SK-N-SH (cell line): ENCODE results near the gene PPP1R18. TPM values are rescaled to one million over a fixed set of nuclear protein-coding genes. Genes with fewer than 3 reads are reported as not detected.

Experiments used
- CTCF ChIA-PET: fragments of 300-600, 350-600 bp; formaldehyde crosslinking; extraction: SDS; loops from one replicate; lab custom pipeline; 2021; lab: Yijun Ruan, JAX
- POLR2A ChIA-PET: fragments of 350-600 bp; sonication (Branson Sonifier 250); formaldehyde crosslinking; extraction: SDS; loops from one replicate; lab custom pipeline; 2020; ENCODE audit warnings: antibody characterized with exemption, inconsistent platforms; lab: Yijun Ruan, JAX
- DNase-seq: peaks from one replicate; pipeline ENCODE4 v3.0.0; 2012
- H2AFZ ChIP-seq: fragments of 200-600 bp; sonication (generic); 2 replicates; pipeline ENCODE4 v1.8.1; 2016; ENCODE audit warnings: antibody characterized with exemption, mild to moderate bottlenecking, low read depth
- H3F3A ChIP-seq: fragments of 200-600 bp; sonication (generic); replicated peaks from 2 replicates; pipeline ENCODE3; 2016; ENCODE audit warnings: antibody characterized with exemption, mild to moderate bottlenecking; ENCODE audit not compliant: insufficient read depth
- H3K27ac ChIP-seq, 2 experiments: fragments of 200-500 bp in 1 of 2; fragments of 200-600 bp in 1 of 2; sonication (Bioruptor generic) in 1 of 2; sonication (generic), shearing (Covaris generic) in 1 of 2; 2 replicates each; pipeline versions ENCODE4 v1.5.1 to v1.6.1; 2014 to 2016; ENCODE audit warnings: low read depth in 2 of 2, inconsistent platforms in 1 of 2, low read length in 1 of 2, mild to moderate bottlenecking in 1 of 2, mixed read lengths in 1 of 2
- H3K27me3 ChIP-seq: fragments of 200-600 bp; sonication (generic), shearing (Covaris generic); 2 replicates; pipeline ENCODE4 v1.6.1; 2016; ENCODE audit warnings: mixed run types; ENCODE audit not compliant: insufficient read depth
- H3K36me3 ChIP-seq, 2 experiments: fragments of 200-500 bp in 1 of 2; fragments of 200-600 bp in 1 of 2; sonication (Bioruptor generic) in 1 of 2; sonication (generic) in 1 of 2; replicated peaks in 1 of 2; 2 replicates each; pipeline versions ENCODE3 to v1.5.1; 2014 to 2016; ENCODE audit warnings: low read length in 1 of 2, mild to moderate bottlenecking in 1 of 2; ENCODE audit not compliant: insufficient read depth in 2 of 2, control insufficient read depth in 1 of 2
- H3K4me1 ChIP-seq, 2 experiments: fragments of 200-500 bp in 1 of 2; fragments of 200-600 bp in 1 of 2; sonication (Bioruptor generic) in 1 of 2; sonication (generic), shearing (Covaris generic) in 1 of 2; 2 replicates each; pipeline versions ENCODE4 v1.5.1 to v1.6.1; 2014 to 2016; ENCODE audit warnings: low read depth in 1 of 2, low read length in 1 of 2, mixed run types in 1 of 2; ENCODE audit not compliant: insufficient read depth in 2 of 2, control insufficient read depth in 1 of 2
- H3K4me2 ChIP-seq: fragments of 200-600 bp; sonication (generic), shearing (Covaris generic); 2 replicates; pipeline ENCODE4 v1.6.1; 2017; ENCODE audit warnings: mixed run types
- H3K4me3 ChIP-seq, 2 experiments: fragments of 200-500 bp in 1 of 2; fragments of 200-600 bp in 1 of 2; sonication (Bioruptor generic) in 1 of 2; sonication (generic), shearing (Covaris generic) in 1 of 2; 2 replicates each; pipeline versions ENCODE4 v1.5.1 to v1.8.1; 2014 to 2016; ENCODE audit warnings: low read depth in 2 of 2, inconsistent platforms in 1 of 2, low read length in 1 of 2, mild to moderate bottlenecking in 1 of 2, mixed read lengths in 1 of 2, moderate library complexity in 1 of 2
- H3K79me2 ChIP-seq: fragments of 200-600 bp; sonication (generic); 2 replicates; pipeline ENCODE4 v1.8.1; 2017; ENCODE audit warnings: mild to moderate bottlenecking; ENCODE audit not compliant: insufficient read depth
- H3K9ac ChIP-seq: fragments of 200-600 bp; sonication (generic); 2 replicates; pipeline ENCODE4 v1.6.1; 2017; ENCODE audit warnings: mixed run types
- H3K9me2 ChIP-seq: fragments of 200-600 bp; sonication (generic); 2 replicates; pipeline ENCODE4 v1.6.1; 2017; ENCODE audit warnings: mixed run types
- H3K9me3 ChIP-seq: fragments of 200-600 bp; sonication (generic); 2 replicates; pipeline ENCODE4 v1.6.1; 2017; ENCODE audit warnings: mixed run types, mild to moderate bottlenecking, moderate library complexity
- H4K20me1 ChIP-seq: fragments of 200-600 bp; sonication (generic); 2 replicates; pipeline ENCODE4 v1.6.1; 2017; ENCODE audit warnings: mild to moderate bottlenecking, mixed run types; ENCODE audit not compliant: insufficient read depth
- CHD2 ChIP-seq: fragments of 150-350 bp; IDR thresholded peaks from 2 replicates; pipeline ENCODE4 v1.6.1; 2018; ENCODE audit warnings: low read length; ENCODE audit not compliant: partially characterized antibody
- FOSL2 ChIP-seq: IDR thresholded peaks from 2 replicates; pipeline ENCODE4 v1.4.0; 2012; ENCODE audit warnings: low read depth, mild to moderate bottlenecking, moderate library complexity, borderline replicate concordance
- FOXJ3 ChIP-seq: sonication (generic); formaldehyde crosslinking; IDR thresholded peaks from 2 replicates; pipeline ENCODE4 v1.5.1; 2020; ENCODE audit warnings: mild to moderate bottlenecking, missing genetic modification reagents
- GABPA ChIP-seq: IDR thresholded peaks from 2 replicates; pipeline ENCODE4 v1.4.0; 2012; ENCODE audit warnings: low read depth, mild to moderate bottlenecking
- GATA2 ChIP-seq: sonication (generic); formaldehyde crosslinking; IDR thresholded peaks from 2 replicates; pipeline ENCODE4 v1.5.0; 2020; ENCODE audit warnings: mild to moderate bottlenecking, missing genetic modification reagents
- NFIC ChIP-seq: IDR thresholded peaks from 2 replicates; pipeline ENCODE4 v1.4.0; 2012; ENCODE audit warnings: borderline replicate concordance
- PBX3 ChIP-seq: IDR thresholded peaks from 2 replicates; pipeline ENCODE4; 2012
- SIN3A ChIP-seq: IDR thresholded peaks from 2 replicates; pipeline ENCODE4 v1.6.1; 2012; ENCODE audit warnings: low read depth, mild to moderate bottlenecking, low read length, moderate library complexity, borderline replicate concordance
- TCF12 ChIP-seq: IDR thresholded peaks from 2 replicates; pipeline ENCODE4 v1.4.0; 2012
- USF1 ChIP-seq: IDR thresholded peaks from 2 replicates; pipeline ENCODE4 v1.4.0; 2012; ENCODE audit warnings: low read depth, borderline replicate concordance
- WGBS: methylation state at CpG from one replicate; pipeline ENCODE4 v1.1.6; 2017; ENCODE audit warnings: low lambda C conversion rate; 5-methylcytosine and 5-hydroxymethylcytosine counted together
- polyA plus RNA-seq, 3 experiments: library from polyadenylated mRNA; depleted of rRNA; stranded (reverse); fragments of >200 nt; gene quantifications; 2 replicates each; pipeline ENCODE4 v1.2.3, GENCODE V29; 2012
- TF ChIP-seq, protein P1 (sequence below): IDR thresholded peaks from 2 replicates; pipeline ENCODE4 v1.4.0; 2012; ENCODE audit warnings: low read depth

The PPP1R18 gene
- polyA plus RNA-seq, 1 of the 3 experiments (the other 2 are of a cell fraction), result 73.2 TPM

GRCh38 chr6:30682143-30683117 lies 4.0 kb downstream of the PPP1R18 start (continued):
- no peak for TF ChIP-seq USF1
- TF ChIP-seq SIN3A, result peak; percentile 33; the same call in 1 of the 2 replicates
- 0 out of 2 replicates have a peak, but pooled peaks have one; percentile 27 for TF ChIP-seq PBX3
- TF ChIP-seq FOSL2, result peak; percentile 97
- TF ChIP-seq, protein P1, sequence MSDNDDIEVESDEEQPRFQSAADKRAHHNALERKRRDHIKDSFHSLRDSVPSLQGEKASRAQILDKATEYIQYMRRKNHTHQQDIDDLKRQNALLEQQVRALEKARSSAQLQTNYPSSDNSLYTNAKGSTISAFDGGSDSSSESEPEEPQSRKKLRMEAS, result peak; percentile 62; the same call in 1 of the 2 replicates
- TF ChIP-seq TCF12, result peak; percentile 50; the same call in 1 of the 2 replicates
- no peak for TF ChIP-seq FOXJ3 (CRISPR knock-in tag)
- peak; percentile 7 for TF ChIP-seq CHD2

DNA sequence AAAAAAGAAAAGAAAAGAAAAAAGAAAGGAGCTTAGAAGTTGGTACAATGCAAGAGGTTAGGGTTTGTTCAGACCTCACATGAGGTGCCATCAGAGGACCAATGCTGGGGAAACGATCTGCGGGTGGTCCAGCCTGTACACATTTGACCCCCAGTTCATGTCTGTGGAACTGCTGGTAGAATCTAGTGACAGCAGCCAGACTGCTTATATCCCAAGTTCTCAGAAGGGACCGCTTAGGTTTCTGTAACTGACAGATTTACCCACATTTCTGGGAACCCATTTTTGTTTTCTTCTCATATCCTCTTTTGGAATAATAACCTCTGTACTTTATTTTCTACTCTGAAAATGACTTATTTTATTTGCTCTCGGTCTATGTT lies 4.7 kb downstream of the PPP1R18 start:
- H3K9ac ChIP-seq, result peak overlapping the region; percentile 97
- H3F3A ChIP-seq, result peaks cover 42% of the 10 kb centered on the region
- peaks cover 16 to 57% of the 10 kb centered on the region in 2 experiments; a peak in 3 of 4 replicates for H3K4me1 ChIP-seq
- peak overlapping the region; percentile 74 to 77; a peak in 3 of 4 replicates for H3K4me3 ChIP-seq
- WGBS, result 57% methylated on average over 4 of the region's 4 CpGs
- POLR2A ChIA-PET, result interaction anchor here (1.1 kb wide), 1 partner anchor 9 kb away, joined by 3 read pairs; no protein-coding TSS in a partner anchor
- no peaks in the 10 kb centered on the region for H3K9me3 ChIP-seq
- H4K20me1 ChIP-seq, result peaks cover 36% of the 10 kb centered on the region
- no peak for TF ChIP-seq NFIC
- TF ChIP-seq GABPA, result no peak
- TF ChIP-seq GATA2 (CRISPR knock-in tag), result no peak
- CTCF ChIA-PET, result interaction anchor here (0.8 to 29.8 kb wide), 6 partner anchors 9 to 202 kb away, joined by 3 to 838 read pairs (median 6); partner anchors contain the start of genes DHX16, FLOT1, MDC1 and NRM
- peaks cover 15 to 40% of the 10 kb centered on the region in 2 experiments for H3K36me3 ChIP-seq
- no peaks in the 10 kb centered on the region for H3K27me3 ChIP-seq
- peaks cover 94% of the 10 kb centered on the region for H3K79me2 ChIP-seq
- H3K9me2 ChIP-seq, result no peaks in the 10 kb centered on the region
- no peak for DNase-seq
- peak overlapping the region; percentile 98 for H3K4me2 ChIP-seq
- peak overlapping the region; percentile 93 to 97 for H3K27ac ChIP-seq
- no peak overlapping the region for H2AFZ ChIP-seq
